Medulla oblongata (tissue), 1 donor: Measurements from ENCODE around the gene ACVR1C.

Source experiments
- DNase-seq: peaks from one replicate; pipeline ENCODE4 v3.0.0-alpha.2; 2015; ENCODE audit errors: extremely low spot score

Gene ACVR1C

GRCh38 chr2:157497638-157498314 is 130.9 kb downstream of the ACVR1C start:
- peak; percentile 38 for DNase-seq

DNA sequence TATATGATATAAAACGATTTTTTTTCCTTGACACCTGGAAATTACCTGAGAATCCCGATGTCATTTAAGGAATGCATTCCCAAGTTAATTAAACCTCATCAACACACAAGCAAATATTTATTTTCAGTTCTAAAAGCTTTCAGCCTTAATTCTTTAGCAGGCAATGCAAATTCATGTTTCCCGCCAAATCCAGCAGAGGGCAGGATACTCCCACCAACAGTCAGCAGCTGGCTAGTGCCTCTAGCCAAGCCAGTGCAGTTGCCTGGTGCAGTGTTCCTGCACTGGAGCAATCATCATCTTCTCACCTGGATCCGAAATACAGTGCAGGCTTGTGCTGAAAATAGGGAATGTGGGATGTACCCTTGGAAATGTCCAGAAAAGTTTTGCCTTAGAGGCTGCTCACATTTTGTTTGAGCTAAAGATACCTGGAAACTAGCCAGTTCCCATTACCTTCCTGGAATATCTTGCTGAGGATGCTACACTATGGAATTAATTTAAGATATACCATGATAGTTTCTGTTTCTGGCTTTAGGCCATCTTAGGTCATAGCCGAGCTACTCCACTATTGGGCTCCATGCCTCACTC is 136.4 kb downstream of the ACVR1C start:
- peak; percentile 86 for DNase-seq

GRCh38 chr2:157489983-157490382 is 138.7 kb downstream of the ACVR1C start:
- DNase-seq: no peak

GRCh38 chr2:157488877-157489276 is 139.8 kb downstream of the ACVR1C start:
- DNase-seq: no peak

GRCh38 chr2:157487747-157488146 is 140.9 kb downstream of the ACVR1C start:
- DNase-seq: no peak

GRCh38 chr2:157487271-157487610 is 141.4 kb downstream of the ACVR1C start:
- DNase-seq: no peak

GRCh38 chr2:157486596-157487270 is 141.9 kb downstream of the ACVR1C start:
- no peak for DNase-seq

GRCh38 chr2:157480182-157480961 is 148.3 kb downstream of the ACVR1C start:
- no peak for DNase-seq

DNA sequence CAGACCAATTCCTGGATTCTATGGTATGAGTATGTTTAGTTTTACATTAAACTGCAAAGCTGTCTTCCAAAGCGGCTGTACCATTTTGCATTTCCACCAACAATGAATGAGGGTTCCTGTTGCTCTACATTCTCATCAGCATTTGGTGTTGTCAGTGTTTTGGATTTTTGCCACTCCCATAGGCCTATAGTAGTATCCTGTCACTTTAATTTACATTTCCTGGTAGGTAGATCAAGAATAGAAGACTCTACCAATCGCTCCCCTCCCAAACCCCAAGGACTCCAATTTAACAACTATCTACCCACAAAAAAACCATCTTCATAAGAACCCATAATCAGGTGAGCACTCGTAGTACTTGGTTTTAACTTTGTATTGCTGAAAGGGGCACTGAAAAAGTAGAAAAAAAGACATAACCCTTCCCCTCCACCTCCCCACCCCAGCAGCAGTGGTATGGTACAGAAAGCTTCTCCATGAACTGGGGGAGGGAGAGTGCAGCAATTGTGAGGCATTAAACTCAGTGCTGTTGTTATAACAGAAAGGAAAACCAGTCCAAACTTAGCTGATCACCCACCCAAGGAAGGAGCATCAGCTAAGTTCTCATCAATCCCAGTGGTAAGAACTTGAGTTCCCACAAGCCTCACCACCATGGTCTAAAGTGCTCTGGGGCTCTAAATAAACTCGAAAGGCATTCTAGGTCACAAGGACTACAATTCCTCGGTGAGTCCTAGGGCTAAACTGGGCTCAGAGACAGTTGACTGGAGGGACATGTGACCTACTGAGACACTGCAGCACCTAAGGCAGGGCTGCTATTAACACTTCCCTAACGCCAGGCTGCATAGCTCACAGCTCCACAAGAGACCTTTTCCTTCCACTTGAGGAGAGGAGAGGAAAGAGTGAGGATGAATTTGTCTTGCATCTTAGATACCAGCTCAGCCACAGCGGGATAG is 149.3 kb downstream of the ACVR1C start:
- no peak for DNase-seq

GRCh38 chr2:157477919-157478318 is 150.7 kb downstream of the ACVR1C start:
- no peak for DNase-seq

GRCh38 chr2:157476953-157477709 is 151.5 kb downstream of the ACVR1C start:
- DNase-seq: no peak
